K562 (cell line): Measurements from ENCODE around the gene IKBKG. TPM values are rescaled to one million over a fixed set of nuclear protein-coding genes. Genes with fewer than 3 reads are reported as not detected.
A peak's percentile ranks its signal among the peaks of the same experiment; 100 is the strongest.

Source experiments
- BMI1 ChIP-seq: fragments of 150-350 bp; IDR thresholded peaks from 2 replicates; pipeline ENCODE4 v1.6.1; 2014; ENCODE audit warnings: low read length
- CBX8 ChIP-seq: fragments of 200-600 bp; sonication (generic); IDR thresholded peaks from 2 replicates; pipeline ENCODE4 v1.6.1; 2012; ENCODE audit warnings: borderline replicate concordance, mixed run types, low read depth, mild to moderate bottlenecking, moderate library complexity, mixed read lengths, low read length, control low read depth, inconsistent platforms; ENCODE audit not compliant: poor library complexity, severe bottlenecking; ENCODE audit errors: extremely low read depth
- DIDO1 ChIP-seq: fragments of 450-650 bp; IDR thresholded peaks from 2 replicates; pipeline ENCODE4 v1.6.1; 2016; ENCODE audit warnings: low read depth, missing biosample characterization, missing genetic modification characterization
- EP300 ChIP-seq: IDR thresholded peaks from 2 replicates; pipeline ENCODE4 v1.6.1; 2012; ENCODE audit warnings: low read length, improper control_type of control experiment
- JUN ChIP-seq, 2 experiments: sonication (generic) in 1 of 2; formaldehyde crosslinking in 1 of 2; IDR thresholded peaks; 2 replicates each; pipeline versions ENCODE4 v1.6.1 to v1.8.0; 2012 to 2022; ENCODE audit warnings: borderline replicate concordance in 2 of 2, mild to moderate bottlenecking in 2 of 2, improper control_type of control experiment in 1 of 2, low read depth in 1 of 2, low read length in 1 of 2, missing genetic modification reagents in 1 of 2
- MAFG ChIP-seq: fragments of 450-650 bp; conservative IDR thresholded peaks from 2 replicates; pipeline ENCODE4 v1.6.1; 2016; ENCODE audit warnings: missing genetic modification characterization, missing compliant biosample characterization
- MXI1 ChIP-seq: IDR thresholded peaks from 2 replicates; pipeline ENCODE4 v1.6.1; 2011; ENCODE audit warnings: low read depth, mild to moderate bottlenecking, improper control_type of control experiment, low read length
- NFE2 ChIP-seq: IDR thresholded peaks from 2 replicates; pipeline ENCODE4 v1.6.1; 2014; ENCODE audit warnings: antibody characterized with exemption, low read depth
- PTRF ChIP-seq: fragments of 450-650 bp; IDR thresholded peaks from 2 replicates; pipeline ENCODE4 v1.6.1; 2016; ENCODE audit warnings: mild to moderate bottlenecking, missing genetic modification characterization, missing compliant biosample characterization
- RAD51 ChIP-seq: fragments of 450-650 bp; IDR thresholded peaks from 2 replicates; pipeline ENCODE4 v1.7.1; 2016; ENCODE audit warnings: low read depth, mild to moderate bottlenecking, borderline replicate concordance
- SIN3A ChIP-seq, 2 experiments: fragments of 150-350 bp in 1 of 2; IDR thresholded peaks; 2 replicates each; pipeline ENCODE4 v1.6.1; 2011 to 2016; ENCODE audit warnings: borderline replicate concordance in 2 of 2, low read depth in 2 of 2, low read length in 2 of 2, mild to moderate bottlenecking in 2 of 2, moderate library complexity in 2 of 2; ENCODE audit not compliant: control insufficient read depth in 1 of 2
- SRSF1 ChIP-seq: fragments of 200-400 bp; formaldehyde crosslinking; IDR thresholded peaks from 2 replicates; pipeline ENCODE4 v1.6.1; 2017; ENCODE audit warnings: mild to moderate bottlenecking, low read depth, low read length, moderate library complexity
- THRAP3 ChIP-seq: fragments of 450-650 bp; IDR thresholded peaks from 2 replicates; pipeline ENCODE4 v1.6.1; 2016; ENCODE audit warnings: mild to moderate bottlenecking, inconsistent platforms, borderline replicate concordance
- YBX1 ChIP-seq: fragments of 450-650 bp; IDR thresholded peaks from 2 replicates; pipeline ENCODE4 v1.7.1; 2016; ENCODE audit warnings: mild to moderate bottlenecking
- ZKSCAN8 ChIP-seq: fragments of 200-800 bp; sonication (Bioruptor generic); IDR thresholded peaks from 2 replicates; pipeline ENCODE4 v1.6.1; 2016; ENCODE audit warnings: missing genetic modification characterization, missing compliant biosample characterization
- ZNF124 ChIP-seq: sonication (generic); formaldehyde crosslinking; IDR thresholded peaks from 2 replicates; pipeline ENCODE4 v1.8.1; 2022; ENCODE audit warnings: missing genetic modification reagents
- ZNF232 ChIP-seq: sonication (generic); formaldehyde crosslinking; IDR thresholded peaks from 2 replicates; pipeline ENCODE4 v1.8.0; 2022; ENCODE audit warnings: mild to moderate bottlenecking, missing genetic modification reagents
- polyA plus RNA-seq, 8 experiments: library from polyadenylated mRNA; depleted of rRNA in 4 of 8; stranded (reverse) in 5 of 8; unstranded in 3 of 8; fragments of >200 nt; fragmentation: Nextera tagmentation in 2 of 8; fragmentation: Illumina TruSeq in 1 of 8; extraction: Ambion mirVana in 2 of 8; extraction: Trizol in 1 of 8; gene quantifications; 2 replicates each; pipeline versions ENCODE4 v1.2.1 to v1.2.3, GENCODE V29; 2011 to 2014; ENCODE audit warnings: inconsistent platforms in 1 of 8, missing spikeins in 1 of 8
- total RNA-seq, 7 experiments: library from RNA; depleted of rRNA in 6 of 7; stranded (reverse); fragments of >200 nt in 6 of 7; fragmentation: Illumina TruSeq in 2 of 7; extraction: Trizol in 2 of 7; gene quantifications; 2 replicates each; pipeline versions ENCODE4 v1.2.1 to v1.2.3, GENCODE V29; 2011 to 2021; ENCODE audit warnings: low replicate concordance in 1 of 7
- TF ChIP-seq, protein P1 (sequence below): fragments of 250-450 bp; sonication (Bioruptor Pico); IDR thresholded peaks from 2 replicates; pipeline ENCODE4 v1.9.0; 2021; ENCODE audit warnings: mild to moderate bottlenecking, inconsistent platforms
- TF ChIP-seq, protein P2 (sequence below): fragments of 450-650 bp; formaldehyde crosslinking; IDR thresholded peaks from 2 replicates; pipeline ENCODE4 v1.4.0; 2020; ENCODE audit warnings: mild to moderate bottlenecking
- TF ChIP-seq, protein P3 (sequence below): fragments of 200-400 bp; formaldehyde crosslinking; IDR thresholded peaks from 2 replicates; pipeline ENCODE4 v1.6.1; 2017; ENCODE audit warnings: mild to moderate bottlenecking, low read depth, low read length, moderate library complexity

IKBKG gene
- total and polyA plus RNA-seq, 9 of the 15 experiments (the other 6 are each of a cell fraction or from before 2014, with no cell fraction given): 0.68 to 60.0 (median 21.9) TPM

DNA sequence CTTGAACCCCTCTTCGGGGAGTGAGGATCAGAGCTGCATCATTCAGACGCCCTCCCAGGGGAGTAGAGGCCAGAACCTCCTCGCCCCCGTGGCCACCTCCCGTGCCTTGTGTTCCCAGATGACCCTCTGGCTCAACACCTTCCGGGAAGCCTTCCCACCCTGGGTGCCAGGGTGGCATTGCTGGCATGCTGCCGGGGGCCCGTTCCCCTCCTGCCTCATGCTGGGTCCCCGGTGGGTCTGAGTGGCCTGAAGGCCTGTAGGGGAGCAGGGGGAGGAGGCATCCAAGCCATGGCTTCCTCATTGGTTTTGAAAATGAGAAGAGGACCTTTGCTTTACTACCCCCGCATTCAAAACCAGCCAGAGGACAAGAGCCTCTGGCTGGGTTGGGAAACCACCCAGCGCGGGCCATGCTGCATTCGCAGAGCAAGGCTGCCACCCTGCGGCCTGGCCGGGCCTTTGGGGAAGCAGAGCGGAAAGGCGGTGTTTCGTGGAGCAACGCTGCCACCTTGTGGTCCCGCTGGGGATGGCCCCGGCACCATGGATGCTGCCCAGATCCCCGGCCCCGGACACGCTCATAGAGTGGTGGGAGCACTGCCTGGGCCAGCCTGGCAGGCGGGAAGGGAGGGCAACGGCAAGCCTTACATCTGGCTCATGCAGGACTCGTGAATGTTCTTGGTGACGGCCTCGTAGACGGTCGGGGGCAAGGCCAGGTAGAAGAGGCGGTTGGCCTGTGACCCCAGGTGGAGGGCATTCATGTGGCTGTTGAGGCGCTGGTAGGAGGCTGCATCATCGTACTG lies 12.7 kb upstream of the IKBKG start (continued):
- TF ChIP-seq, protein P1, sequence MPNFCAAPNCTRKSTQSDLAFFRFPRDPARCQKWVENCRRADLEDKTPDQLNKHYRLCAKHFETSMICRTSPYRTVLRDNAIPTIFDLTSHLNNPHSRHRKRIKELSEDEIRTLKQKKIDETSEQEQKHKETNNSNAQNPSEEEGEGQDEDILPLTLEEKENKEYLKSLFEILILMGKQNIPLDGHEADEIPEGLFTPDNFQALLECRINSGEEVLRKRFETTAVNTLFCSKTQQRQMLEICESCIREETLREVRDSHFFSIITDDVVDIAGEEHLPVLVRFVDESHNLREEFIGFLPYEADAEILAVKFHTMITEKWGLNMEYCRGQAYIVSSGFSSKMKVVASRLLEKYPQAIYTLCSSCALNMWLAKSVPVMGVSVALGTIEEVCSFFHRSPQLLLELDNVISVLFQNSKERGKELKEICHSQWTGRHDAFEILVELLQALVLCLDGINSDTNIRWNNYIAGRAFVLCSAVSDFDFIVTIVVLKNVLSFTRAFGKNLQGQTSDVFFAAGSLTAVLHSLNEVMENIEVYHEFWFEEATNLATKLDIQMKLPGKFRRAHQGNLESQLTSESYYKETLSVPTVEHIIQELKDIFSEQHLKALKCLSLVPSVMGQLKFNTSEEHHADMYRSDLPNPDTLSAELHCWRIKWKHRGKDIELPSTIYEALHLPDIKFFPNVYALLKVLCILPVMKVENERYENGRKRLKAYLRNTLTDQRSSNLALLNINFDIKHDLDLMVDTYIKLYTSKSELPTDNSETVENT (CRISPR knock-in tag): no peak
- TF ChIP-seq CBX8 (no peak), SIN3A (IDR thresholded peaks at IDR 0.05; ENCODE audit: borderline replicate concordance in 2 of 2, control insufficient read depth in 1 of 2, low read depth in 2 of 2, low read length in 2 of 2) (no peak), BMI1 (no peak), ZKSCAN8 (CRISPR knock-in tag) (no peak), JUN (IDR thresholded peaks at IDR 0.05; ENCODE audit: borderline replicate concordance, low read depth, low read length) (0 out of 2 replicates have a peak, but pooled peaks have one; percentile 24), JUN (CRISPR knock-in tag; IDR thresholded peaks at IDR 0.05; ENCODE audit: borderline replicate concordance) (no peak), DIDO1 (no peak), THRAP3 (no peak), ZNF124 (CRISPR knock-in tag) (no peak), RAD51 (no peak), PTRF (tag) (no peak), MXI1 (no peak), ZNF232 (CRISPR knock-in tag) (no peak), YBX1 (no peak), MAFG (no peak), NFE2 (no peak), EP300 (0 out of 2 replicates have a peak, but pooled peaks have one; percentile 43), SRSF1 (no peak)
- TF ChIP-seq, protein P2, sequence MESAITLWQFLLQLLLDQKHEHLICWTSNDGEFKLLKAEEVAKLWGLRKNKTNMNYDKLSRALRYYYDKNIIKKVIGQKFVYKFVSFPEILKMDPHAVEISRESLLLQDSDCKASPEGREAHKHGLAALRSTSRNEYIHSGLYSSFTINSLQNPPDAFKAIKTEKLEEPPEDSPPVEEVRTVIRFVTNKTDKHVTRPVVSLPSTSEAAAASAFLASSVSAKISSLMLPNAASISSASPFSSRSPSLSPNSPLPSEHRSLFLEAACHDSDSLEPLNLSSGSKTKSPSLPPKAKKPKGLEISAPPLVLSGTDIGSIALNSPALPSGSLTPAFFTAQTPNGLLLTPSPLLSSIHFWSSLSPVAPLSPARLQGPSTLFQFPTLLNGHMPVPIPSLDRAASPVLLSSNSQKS: no peak
- TF ChIP-seq, protein P3, sequence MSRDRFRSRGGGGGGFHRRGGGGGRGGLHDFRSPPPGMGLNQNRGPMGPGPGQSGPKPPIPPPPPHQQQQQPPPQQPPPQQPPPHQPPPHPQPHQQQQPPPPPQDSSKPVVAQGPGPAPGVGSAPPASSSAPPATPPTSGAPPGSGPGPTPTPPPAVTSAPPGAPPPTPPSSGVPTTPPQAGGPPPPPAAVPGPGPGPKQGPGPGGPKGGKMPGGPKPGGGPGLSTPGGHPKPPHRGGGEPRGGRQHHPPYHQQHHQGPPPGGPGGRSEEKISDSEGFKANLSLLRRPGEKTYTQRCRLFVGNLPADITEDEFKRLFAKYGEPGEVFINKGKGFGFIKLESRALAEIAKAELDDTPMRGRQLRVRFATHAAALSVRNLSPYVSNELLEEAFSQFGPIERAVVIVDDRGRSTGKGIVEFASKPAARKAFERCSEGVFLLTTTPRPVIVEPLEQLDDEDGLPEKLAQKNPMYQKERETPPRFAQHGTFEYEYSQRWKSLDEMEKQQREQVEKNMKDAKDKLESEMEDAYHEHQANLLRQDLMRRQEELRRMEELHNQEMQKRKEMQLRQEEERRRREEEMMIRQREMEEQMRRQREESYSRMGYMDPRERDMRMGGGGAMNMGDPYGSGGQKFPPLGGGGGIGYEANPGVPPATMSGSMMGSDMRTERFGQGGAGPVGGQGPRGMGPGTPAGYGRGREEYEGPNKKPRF: no peak
